GM18511 (cell line): ENCODE results near the gene RNF112.

ENCODE experiments used
- ATAC-seq: cut with Tn5 transposase; IDR thresholded peaks from one replicate; pipeline ENCODE4 v1.9.1; 2021; ENCODE audit warnings: mild to moderate bottlenecking, moderate library complexity; ENCODE audit not compliant: unreplicated experiment

Gene RNF112

DNA sequence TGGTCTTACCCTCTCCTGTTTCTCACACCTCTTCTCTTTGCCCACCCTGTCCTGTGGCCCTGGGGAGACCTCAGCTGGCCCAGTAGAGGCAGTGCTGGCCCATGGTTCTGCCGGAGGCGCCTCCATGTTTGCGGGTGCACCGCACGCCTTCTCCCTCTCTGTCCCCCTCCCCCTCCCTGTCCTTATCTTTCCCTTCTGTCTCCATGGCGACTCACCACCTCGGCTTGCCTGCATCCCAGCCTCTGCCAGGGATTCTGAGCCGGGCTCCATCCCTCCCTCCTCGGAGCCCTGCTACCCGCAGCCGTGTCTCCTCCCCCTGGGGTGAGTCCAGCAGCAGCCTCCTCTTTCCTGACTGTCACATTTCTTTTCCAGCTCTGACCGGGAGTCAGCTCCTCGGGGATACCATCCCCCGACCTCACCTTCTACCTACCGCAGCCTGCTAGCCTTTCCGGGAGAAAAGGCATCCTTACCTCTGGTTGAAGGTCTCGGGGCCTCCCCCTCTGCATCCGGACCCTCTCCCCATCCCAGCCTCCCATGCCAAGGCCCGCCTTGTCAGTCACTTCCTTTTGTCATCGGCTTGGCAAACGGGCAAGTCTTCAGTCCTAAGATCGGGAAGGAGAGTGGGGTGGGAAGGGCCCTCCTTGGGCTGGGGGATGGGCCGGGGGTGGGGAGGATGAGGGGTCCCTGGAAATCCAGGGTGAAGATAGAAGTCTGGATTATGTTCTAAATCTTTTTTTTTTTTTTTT, at the start of gene RNF112:
Gene RNF112 (plus strand): TSS at position 358 of the 746 bp plus-strand sequence. CDS start 177 bp downstream, at position 535.
- no peak for ATAC-seq

DNA sequence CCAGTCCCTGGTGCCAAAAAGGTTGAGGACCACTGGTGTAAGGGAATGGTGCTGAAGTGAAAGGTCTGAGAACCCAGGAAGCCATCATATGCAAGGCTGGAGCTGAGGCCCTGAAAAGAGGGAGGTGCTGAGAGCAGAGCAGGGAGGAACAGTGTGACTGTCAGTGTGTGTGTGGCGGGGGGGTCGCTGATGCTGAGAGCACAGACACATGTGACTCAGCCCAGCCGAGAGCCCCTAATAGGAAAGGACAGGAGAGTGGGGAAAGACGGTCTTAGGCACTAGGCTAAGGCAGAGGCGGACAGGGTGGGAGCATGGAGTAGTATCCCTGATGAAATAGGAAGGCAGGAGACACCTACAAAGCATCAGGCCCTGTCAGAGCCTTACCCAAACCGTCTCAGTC, 49.7 kb upstream of the RNF112 start:
- ATAC-seq: no peak

GRCh38 chr17:19361944-19362276, 49.1 kb upstream of the RNF112 start:
- ATAC-seq: no peak

- peak; percentile 84 for ATAC-seq
These were observed 48.5 kb upstream of the RNF112 start, which contains the start of gene B9D1 for GRCh38 chr17:19362277-19363113. B9D1 (minus strand) TSS chr17:19362723; CDS start chr17:19362569, 154 bp downstream.

- no peak for ATAC-seq
These were observed 48.0 kb upstream of the RNF112 start for GRCh38 chr17:19363114-19363438.

- ATAC-seq: no peak
These were observed 47.5 kb upstream of the RNF112 start for GRCh38 chr17:19363460-19364035.

GRCh38 chr17:19364699-19365498, 46.1 kb upstream of the RNF112 start:
- no peak for ATAC-seq

DNA sequence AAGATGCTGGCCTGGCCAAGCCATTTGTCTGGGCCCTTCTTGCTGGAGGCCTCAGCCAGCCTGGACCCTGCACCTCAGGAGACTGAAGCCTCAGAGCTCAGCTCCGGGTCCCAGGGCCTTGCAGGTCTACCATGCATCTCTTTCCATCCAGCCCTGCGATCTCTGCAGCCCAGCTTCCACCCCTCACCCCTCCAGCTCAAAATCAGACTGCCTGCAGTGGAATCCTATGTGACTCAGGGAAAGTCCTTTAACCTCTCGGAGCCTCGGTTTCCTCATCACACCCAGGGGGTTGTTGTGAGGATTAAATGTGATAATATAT, 45.6 kb upstream of the RNF112 start:
- ATAC-seq: no peak

- ATAC-seq: no peak
These were observed 45.0 kb upstream of the RNF112 start for GRCh38 chr17:19365833-19366636.

- no peak for ATAC-seq
These were observed 44.4 kb upstream of the RNF112 start for GRCh38 chr17:19366637-19366972.

DNA sequence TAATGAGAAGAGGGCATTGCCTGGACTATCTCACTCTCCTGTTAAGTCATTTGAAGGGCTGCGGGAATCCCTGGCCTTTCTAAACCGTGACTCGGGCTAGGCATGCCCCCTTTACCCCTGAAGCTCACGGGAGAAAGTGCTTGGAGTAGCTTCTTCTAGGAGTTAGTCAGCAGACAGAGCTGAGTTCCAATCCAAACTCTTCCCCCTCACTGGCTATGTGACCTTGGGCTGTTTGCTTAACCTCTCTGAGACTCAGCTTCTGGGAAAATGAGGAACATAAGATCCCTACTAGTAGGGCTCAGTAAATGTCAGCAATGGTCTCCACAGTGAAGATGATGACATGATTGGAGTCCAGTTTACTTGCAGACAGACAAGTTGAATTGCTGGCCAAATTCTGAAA, 42.8 kb upstream of the RNF112 start:
- ATAC-seq: no peak

DNA sequence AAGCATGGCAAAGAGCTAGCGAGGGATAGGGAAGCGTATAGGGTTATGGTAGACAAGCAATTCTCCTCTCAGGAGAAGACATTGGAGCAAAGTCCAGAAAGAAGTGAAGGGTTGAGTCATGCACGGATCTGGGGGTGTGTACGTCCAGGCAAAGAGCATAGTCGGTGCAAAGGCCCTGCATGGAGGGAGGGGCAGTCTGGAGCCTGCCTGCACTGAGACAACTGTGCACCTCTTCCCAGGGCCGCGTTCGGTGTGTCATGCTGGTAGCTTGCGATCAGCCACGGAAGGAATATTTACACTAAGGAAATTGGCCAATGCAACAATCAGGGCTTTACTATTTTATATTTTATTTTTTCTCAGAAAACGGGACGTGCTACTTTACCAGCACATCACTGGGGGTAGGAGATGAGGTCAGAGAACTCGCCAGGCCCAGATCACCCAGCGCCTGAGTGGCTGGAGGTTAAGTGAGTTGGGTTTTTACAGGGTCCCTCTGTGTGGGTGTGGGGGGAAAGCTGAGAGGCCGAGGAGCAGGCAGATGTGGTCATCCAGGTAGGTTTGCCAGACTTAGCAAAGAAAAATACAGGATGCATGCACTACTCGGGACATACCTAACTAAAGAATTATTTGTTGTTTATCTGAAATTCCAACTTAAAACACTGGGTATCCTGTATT, 41.8 kb upstream of the RNF112 start:
- ATAC-seq: no peak

- ATAC-seq: no peak
These were observed 41.1 kb upstream of the RNF112 start for GRCh38 chr17:19369846-19370492.

GRCh38 chr17:19370493-19370960, 40.5 kb upstream of the RNF112 start:
- ATAC-seq: no peak

- ATAC-seq: no peak
These were observed 39.6 kb upstream of the RNF112 start for GRCh38 chr17:19371259-19372010.

DNA sequence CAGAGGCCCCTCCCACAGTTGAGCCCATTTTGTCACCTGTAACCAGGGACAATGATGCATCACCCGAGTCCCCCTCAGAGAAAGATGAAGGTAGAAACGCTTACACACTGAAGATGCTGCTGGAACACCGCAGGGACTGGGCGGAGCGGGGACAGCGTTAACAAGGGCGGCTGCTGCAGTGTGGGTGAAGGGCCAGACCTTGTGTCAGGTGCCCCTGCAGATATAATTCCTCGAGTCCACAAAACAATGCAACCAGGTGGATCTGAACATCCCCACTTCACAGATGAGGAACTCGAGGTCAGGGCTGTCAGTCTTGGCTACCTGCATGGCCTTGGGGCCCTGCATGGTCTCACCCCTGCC, 39.0 kb upstream of the RNF112 start:
- no peak for ATAC-seq

DNA sequence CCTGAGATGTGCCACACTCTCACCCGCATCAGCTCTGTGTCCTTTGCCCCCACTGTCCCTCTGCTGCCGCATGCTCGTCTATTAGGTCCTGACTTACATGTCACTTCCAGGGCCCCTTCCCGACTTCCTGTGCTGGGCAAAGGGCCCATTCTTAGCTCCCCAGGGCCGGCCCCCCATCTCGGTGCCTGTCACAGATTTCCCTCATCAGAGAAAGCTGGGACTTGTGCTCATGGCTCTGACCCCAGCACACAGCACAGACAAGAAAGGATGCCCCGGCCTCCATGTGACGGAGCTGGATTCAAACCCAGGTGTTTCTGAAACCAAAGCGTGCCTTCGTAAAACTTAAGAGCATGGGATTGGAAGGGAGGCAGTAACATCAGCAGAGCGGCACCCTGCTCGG, 38.6 kb upstream of the RNF112 start:
- ATAC-seq: no peak

DNA sequence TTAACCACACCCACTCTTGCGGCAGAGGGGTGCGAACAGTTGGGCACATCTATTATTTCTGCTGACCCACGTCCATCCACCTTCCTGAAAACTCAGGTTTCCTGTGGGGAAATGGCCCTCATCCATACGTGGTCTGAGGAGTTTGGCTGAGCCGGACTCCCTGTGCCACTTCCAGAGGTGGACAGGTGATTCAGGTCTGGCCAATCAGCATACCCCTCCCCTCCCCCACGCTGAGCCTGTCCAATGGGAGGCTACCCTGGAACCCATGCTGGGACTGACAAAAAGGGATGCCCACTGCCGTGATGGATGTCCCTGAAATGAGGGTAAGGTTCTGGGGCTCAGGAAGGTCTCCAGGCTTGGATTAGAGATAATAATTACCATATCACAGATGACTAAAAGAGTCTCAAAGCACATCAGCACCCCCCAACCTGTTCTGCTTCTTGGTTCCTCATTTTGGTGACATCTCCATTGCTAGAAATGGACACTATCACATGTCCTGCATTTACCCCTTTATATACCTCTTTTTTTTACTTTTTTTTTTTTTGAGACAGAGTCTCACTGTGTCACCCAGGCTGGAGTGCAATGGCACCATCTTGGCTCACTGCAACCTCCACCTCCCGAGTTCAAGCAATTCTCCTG, 38.0 kb upstream of the RNF112 start:
- no peak for ATAC-seq
